NCI-H1092 (cell line): Measurements from ENCODE around the gene CNTN6.

Source experiments
- DNase-seq: peaks from one replicate; lab custom pipeline; 2025; lab: John Stamatoyannopoulos, UW

The CNTN6 gene

GRCh38 chr3:1172644-1173043, 79.8 kb downstream of the CNTN6 start:
- no peak for DNase-seq

- DNase-seq = no peak
These were observed 86.3 kb downstream of the CNTN6 start for GRCh38 chr3:1179146-1179545.

GRCh38 chr3:1183320-1184048, 90.7 kb downstream of the CNTN6 start:
- DNase-seq = no peak

DNA sequence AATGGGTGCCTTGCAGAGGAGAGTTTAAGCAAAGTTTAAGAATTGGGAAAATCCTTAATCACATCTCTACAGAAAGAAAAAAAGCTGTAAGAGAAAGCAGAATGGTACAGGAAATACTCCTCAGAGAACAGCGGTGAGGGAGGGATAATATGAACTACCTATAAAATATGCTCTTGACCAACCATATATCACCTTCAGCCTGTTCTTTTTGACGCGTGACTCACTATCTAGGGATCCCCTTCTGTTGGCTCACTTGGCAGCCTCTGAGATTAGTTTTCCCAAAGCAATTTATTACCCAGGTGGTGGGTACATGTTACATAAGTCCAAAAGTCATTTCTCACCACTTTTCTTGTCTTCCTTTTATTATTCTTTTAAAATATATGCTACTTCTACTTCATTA, 97.7 kb downstream of the CNTN6 start:
- no peak for DNase-seq

GRCh38 chr3:1191026-1191425, 98.2 kb downstream of the CNTN6 start:
- DNase-seq = no peak

DNA sequence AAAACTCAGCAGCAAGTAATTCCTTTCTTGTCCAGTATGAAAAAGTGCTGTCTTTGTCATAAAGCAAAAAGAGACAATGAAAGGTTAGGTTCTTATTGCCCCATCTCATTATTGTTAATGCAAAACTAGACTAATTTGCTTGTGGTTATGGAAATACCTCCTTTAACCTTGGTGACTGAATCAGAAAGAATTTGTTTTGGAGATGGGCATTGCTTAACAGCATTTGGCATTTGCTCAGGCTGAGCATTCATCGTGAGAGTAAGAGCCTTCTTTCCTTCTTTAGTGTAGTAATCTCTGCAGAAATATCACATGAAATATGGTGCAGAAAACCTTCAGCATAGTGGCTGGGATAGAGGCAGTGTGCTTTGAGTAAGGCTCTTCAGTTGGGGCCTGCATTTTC, 103.1 kb downstream of the CNTN6 start:
- no peak for DNase-seq

DNA sequence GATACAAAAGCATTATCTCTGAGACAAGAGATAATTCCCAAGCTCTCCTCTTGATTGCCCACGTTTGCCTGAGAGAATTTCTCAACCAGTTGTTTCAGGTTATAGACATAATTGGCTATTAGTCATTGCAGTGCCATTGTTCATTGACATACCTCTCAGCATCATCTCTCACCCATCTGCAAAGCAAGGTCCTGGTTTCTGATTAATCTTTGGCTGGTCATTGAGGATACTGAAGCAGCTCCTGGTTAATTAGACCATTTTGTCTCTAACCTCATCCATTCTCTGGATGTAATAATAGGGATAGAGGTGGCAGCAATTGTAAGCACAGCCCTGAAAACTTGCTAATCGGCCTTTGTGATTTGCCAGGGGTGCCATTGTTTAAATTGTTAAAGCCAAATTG, 104.2 kb downstream of the CNTN6 start:
- DNase-seq = no peak

DNA sequence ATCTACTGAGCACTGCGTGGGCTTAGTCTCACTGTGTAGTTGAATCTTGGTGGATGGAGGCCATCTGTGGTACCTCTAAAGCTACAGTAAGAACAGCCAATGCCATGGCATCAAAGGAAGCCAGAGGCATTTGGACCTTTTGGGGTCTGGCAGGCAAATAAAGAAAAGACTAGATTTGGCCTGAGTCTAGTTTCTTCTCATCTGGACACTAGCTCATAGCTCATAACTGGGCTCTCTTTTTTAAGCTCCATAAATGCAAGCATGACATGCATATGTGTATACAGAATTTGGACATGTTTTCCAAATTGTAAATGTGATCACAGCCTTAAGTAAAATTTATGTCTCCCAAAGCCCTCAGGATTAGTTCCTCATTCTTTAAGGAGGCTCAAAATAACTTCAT, 107.5 kb downstream of the CNTN6 start:
- DNase-seq = no peak

DNA sequence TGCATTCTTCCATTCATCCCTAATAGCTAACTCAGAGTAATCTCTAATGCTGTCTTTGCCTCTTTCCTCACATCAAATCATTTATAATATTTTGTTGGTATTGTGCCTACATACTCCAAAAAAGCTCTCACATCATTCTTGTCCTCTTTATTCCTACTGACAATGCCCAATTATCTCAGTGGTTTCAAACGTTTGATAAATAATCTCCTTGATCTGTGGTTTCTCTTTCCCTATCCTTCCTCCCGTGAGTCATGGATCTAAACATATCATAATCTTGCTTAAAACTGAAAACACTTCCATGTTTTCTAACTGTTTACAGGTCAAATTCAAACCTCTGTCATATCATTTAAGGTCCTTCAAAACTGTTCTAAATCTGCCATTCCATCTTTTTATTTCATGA, 115.1 kb downstream of the CNTN6 start:
- no peak for DNase-seq

DNA sequence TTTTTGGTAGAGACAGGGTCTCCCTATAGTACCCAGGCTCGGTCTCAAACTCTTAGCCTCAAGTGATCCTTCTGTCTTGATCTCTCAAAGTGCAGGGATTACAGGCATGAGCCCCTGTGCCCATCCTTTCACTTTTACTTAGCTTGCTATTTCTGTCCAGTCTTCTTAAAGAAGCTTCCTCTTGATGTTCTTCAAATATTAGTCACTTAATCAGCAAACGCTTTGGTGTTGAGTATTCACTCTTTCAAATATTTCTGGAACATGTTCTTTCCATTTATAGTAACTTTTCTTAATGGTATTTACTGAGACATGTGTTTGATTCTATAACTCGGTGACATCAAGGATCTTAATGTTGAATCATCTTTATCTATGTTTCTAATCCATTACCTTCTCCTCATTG, 122.1 kb downstream of the CNTN6 start:
- no peak for DNase-seq

- DNase-seq = no peak
These were observed 124.0 kb downstream of the CNTN6 start for GRCh38 chr3:1216856-1217255.

GRCh38 chr3:1227111-1227510, 134.3 kb downstream of the CNTN6 start:
- no peak for DNase-seq

DNA sequence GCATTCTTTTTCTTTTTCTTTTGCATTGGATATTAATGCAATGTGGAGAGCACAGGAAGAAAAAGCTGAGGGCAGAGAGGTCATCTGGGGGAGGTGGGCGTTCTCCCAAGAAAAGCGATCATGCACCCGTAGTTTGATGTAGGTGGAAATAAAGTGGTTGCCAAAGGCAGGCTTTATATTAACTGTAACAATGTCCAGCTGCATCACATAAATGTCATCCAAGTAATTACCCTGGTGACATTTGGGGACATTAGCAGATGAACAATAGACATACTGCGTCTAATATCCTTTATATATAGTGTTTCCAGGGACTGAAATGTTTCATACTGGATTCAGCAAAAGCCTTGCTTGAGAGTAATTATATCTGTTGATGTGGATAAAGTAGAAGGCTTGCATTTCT, 135.5 kb downstream of the CNTN6 start:
- no peak for DNase-seq

DNA sequence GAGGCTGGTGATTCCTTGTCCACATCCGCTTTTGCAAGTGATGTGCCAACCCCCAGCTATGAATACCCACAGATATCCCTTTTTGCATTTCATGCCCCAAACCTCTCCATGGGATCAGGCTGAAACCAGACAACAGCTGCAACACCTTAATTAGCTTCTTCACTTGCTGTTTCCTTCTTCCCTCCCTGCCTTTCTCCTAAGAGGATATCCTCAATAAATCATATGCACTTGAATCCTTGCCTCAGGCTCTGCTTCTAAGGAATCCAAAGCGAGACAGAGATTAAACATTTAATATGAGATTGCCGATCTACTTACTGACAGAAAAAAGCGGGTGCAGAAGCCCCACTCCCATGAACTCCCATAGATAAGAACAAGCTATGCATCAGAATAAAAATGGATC, 138.1 kb downstream of the CNTN6 start:
- DNase-seq = no peak

- no peak for DNase-seq
These were observed 139.5 kb downstream of the CNTN6 start for GRCh38 chr3:1232276-1232675.

DNA sequence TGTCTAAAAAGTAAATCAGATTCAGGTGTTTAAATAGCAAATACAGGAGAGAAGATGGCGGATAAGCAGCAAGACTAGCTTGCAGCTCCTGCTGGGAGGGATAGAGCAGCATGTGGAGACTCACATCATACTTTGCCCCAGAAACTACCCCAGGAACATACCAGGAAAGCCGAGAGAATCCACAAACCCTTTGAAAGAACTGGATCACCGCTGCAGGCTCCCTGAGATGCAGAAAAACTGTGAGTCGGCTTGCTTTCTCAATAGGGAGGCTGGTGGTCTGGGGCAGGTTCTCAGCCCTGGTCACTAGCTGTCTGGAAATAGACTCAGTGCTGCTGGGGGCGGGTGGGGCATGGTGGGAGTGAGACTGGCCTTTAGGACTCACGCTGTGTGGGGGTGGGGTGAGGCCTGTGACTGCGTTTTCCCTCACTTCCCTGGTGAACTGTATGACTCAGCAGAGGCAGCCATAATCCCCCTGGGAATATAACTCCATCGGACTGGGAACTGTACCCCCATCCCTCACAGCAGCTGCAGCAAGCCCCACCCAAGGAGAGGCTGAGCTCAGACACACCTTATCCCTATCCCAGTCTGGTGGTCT, 142.8 kb downstream of the CNTN6 start:
- DNase-seq = no peak

GRCh38 chr3:1251282-1252060, 158.6 kb downstream of the CNTN6 start:
- no peak for DNase-seq

GRCh38 chr3:1252061-1252430, 159.2 kb downstream of the CNTN6 start:
- DNase-seq = no peak

DNA sequence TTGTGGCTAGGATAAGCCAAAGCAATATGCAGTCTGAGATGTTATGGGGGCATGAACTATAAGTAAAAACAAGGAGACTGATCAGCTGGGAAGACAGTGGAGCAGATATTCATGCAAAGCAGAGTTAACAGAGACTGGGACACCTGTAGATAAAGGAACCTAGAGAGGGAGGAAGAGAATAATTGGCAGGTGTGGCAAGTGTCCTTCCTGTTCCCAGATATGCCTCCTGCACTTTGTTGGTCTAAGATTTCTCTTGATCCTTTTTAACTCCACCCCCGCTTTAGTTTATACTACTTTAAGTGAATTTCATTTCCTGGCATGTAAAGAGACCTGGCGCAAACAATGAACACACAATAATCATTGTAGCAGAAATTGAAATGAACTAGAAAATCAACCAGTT, 169.4 kb downstream of the CNTN6 start:
- no peak for DNase-seq

GRCh38 chr3:1263121-1263520, 170.3 kb downstream of the CNTN6 start:
- DNase-seq = no peak

GRCh38 chr3:1269808-1270207, 177.0 kb downstream of the CNTN6 start:
- DNase-seq = no peak

DNA sequence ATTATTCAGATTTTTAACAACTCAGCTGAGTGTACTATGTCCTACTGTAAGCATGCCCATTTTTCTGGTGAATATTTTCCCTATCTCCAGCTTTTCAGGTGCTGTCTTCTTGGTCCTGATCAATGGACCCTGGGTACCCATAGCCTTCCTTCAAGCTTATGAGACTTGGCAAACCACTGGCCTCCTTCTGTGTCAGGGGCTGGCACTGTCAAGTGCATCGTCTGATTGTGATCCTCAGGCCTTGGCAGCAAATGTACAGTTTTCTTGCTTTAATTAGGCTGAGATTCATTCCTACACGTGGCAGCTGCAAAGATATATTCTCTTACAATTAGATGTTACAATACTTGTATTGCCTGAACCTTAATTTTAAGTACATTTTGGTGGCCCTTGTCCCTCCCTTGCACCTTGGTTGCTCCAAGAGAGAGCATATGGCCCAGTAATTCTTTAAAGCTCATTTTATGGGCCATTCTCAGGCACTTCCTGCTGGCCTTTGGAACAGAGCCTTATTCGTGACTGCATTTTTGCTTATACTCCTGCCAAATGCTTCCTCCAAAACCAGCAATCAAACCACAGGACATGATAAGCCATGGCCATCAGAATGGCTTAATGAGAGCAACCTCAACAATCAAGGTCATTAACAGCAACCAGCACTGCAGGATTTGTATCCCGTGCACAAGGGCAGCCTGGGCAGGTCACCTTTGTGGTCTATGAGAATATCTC, 179.9 kb downstream of the CNTN6 start:
- no peak for DNase-seq

GRCh38 chr3:1275495-1275894, 182.7 kb downstream of the CNTN6 start:
- DNase-seq = no peak
